Measurements from ENCODE around the gene WDR43. TPM values are rescaled to one million over a fixed set of nuclear protein-coding genes. Genes with fewer than 3 reads are reported as not detected.

The WDR43 gene
- total RNA-seq, 1 experiment from 2014 or later = 112 TPM

GRCh38 chr2:28955467-28955866 lies 61.0 kb downstream of the WDR43 start:
- H3K9me3 Mint-ChIP-seq = peaks cover under 1% of the 10 kb centered on the region; the same call in 1 of the 2 replicates

GRCh38 chr2:28956415-28956826 lies 62.0 kb downstream of the WDR43 start:
- no peaks in the 10 kb centered on the region for H3K9me3 Mint-ChIP-seq
- ChIA-PET CTCF (interaction anchor here (1.0 kb wide), 3 partner anchors 241 to 965 kb away, joined by 4 to 5 read pairs (median 4); partner anchors contain the start of gene ALK), POLR2A (no interaction called here)
- peak overlapping the region; percentile 56 for H3K4me3 Mint-ChIP-seq
- TF ChIP-seq FOXK1 (CRISPR knock-in tag; IDR thresholded peaks at IDR 0.05) (peak; percentile 51; the same call in 1 of the 2 replicates), USF1 (CRISPR knock-in tag; IDR thresholded peaks at IDR 0.05) (peak; percentile 91), CREM (CRISPR knock-in tag; IDR thresholded peaks at IDR 0.05) (no peak), TEAD1 (CRISPR knock-in tag; IDR thresholded peaks at IDR 0.05) (peak; percentile 47; the same call in 1 of the 2 replicates), FOXP1 (CRISPR knock-in tag; IDR thresholded peaks at IDR 0.05; ENCODE audit: borderline replicate concordance) (no peak), MAX (CRISPR knock-in tag; IDR thresholded peaks at IDR 0.05) (peak; percentile 67; the same call in 1 of the 2 replicates), USF2 (CRISPR knock-in tag; IDR thresholded peaks at IDR 0.05) (peak; percentile 91)
- ATAC-seq (peak; percentile 74), DNase-seq (ENCODE audit: low spot score) (peak; percentile 69)
- no peaks in the 10 kb centered on the region for H3K27me3 Mint-ChIP-seq (ENCODE audit: low read depth)
- no peak overlapping the region for H3K27ac Mint-ChIP-seq
- no peaks in the 10 kb centered on the region for H3K36me3 Mint-ChIP-seq
- peaks cover 39% of the 10 kb centered on the region for H3K4me1 Mint-ChIP-seq

More at GRCh38 chr2:28955467-28955866, 61.0 kb downstream of the WDR43 start:
- Mint-ChIP-seq H3K4me1 (peaks cover 38% of the 10 kb centered on the region), H3K36me3 (peaks cover under 1% of the 10 kb centered on the region), H3K4me3 (no peak overlapping the region; the same call in 1 of the 2 replicates), H3K27ac (peak overlapping the region; percentile 74), H3K27me3 (ENCODE audit: low read depth) (no peaks in the 10 kb centered on the region)
- TF ChIP-seq PREB (CRISPR knock-in tag; IDR thresholded peaks at IDR 0.05; ENCODE audit: borderline replicate concordance) (no peak), NFYB (CRISPR knock-in tag; conservative IDR thresholded peaks at IDR 0.05; ENCODE audit: low read depth) (peak; percentile 60), USF2 (CRISPR knock-in tag; IDR thresholded peaks at IDR 0.05) (peak; percentile 55)
- no peak for DNase-seq (ENCODE audit: low spot score)
- ChIA-PET CTCF (no interaction called here), POLR2A (no interaction called here)
- peak; percentile 57 for ATAC-seq

GRCh38 chr2:28956890-28957289 lies 62.4 kb downstream of the WDR43 start:
- Mint-ChIP-seq H3K27ac (no peak overlapping the region), H3K27me3 (ENCODE audit: low read depth) (no peaks in the 10 kb centered on the region), H3K9me3 (no peaks in the 10 kb centered on the region), H3K4me1 (peaks cover 35% of the 10 kb centered on the region), H3K4me3 (peak overlapping the region; percentile 56), H3K36me3 (no peaks in the 10 kb centered on the region)
- ChIA-PET POLR2A (no interaction called here), CTCF (interaction anchor here (1.0 kb wide), 3 partner anchors 241 to 964 kb away, joined by 4 to 5 read pairs (median 4); partner anchors contain the start of gene ALK)
- TF ChIP-seq CTCF (IDR thresholded peaks at IDR 0.05) (0 out of 2 replicates have a peak, but pooled peaks have one; percentile 21), SMAD4 (CRISPR knock-in tag; IDR thresholded peaks at IDR 0.05) (no peak)
- ATAC-seq = peak; percentile 10; the same call in 1 of the 2 replicates
- DNase-seq (ENCODE audit: low spot score) = peak; percentile 33

GRCh38 chr2:28958689-28959088 lies 64.2 kb downstream of the WDR43 start:
- ATAC-seq = peak; percentile 50
- Mint-ChIP-seq H3K9me3 (no peaks in the 10 kb centered on the region), H3K27me3 (ENCODE audit: low read depth) (no peaks in the 10 kb centered on the region), H3K27ac (no peak overlapping the region), H3K4me3 (no peak overlapping the region), H3K36me3 (no peaks in the 10 kb centered on the region), H3K4me1 (peaks cover 25% of the 10 kb centered on the region)
- TF ChIP-seq CTCF (IDR thresholded peaks at IDR 0.05) (peak; percentile 47), OVOL2 (CRISPR knock-in tag; IDR thresholded peaks at IDR 0.05; ENCODE audit: borderline replicate concordance) (no peak)
- peak; percentile 58 for DNase-seq (ENCODE audit: low spot score)
- ChIA-PET CTCF (interaction anchor here (0.7 to 1.7 kb wide), 21 partner anchors 11 to 962 kb away, joined by 3 to 14 read pairs (median 4); no protein-coding TSS in a partner anchor), POLR2A (no interaction called here)

Data from WTC11 (cell line).